ENCODE measurements around the gene RFX7.
"Not testable (repeated sequence)": the region's sequence is repeated elsewhere in the genome, so short reads cannot be mapped to it uniquely, and the experiment has no call there.

The RFX7 gene

GRCh38 chr15:56243163-56244037 is at the start of gene RFX7:
Gene RFX7, minus strand, starts transcription at chr15:56243879. Its CDS starts 594 bp downstream, at chr15:56243285.
- peak; percentile 69 for DNase-seq (ENCODE audit: low read depth)

GRCh38 chr15:56292546-56293316 is 49.1 kb upstream of the RFX7 start:
- no peak for DNase-seq (ENCODE audit: low read depth)

GRCh38 chr15:56291741-56292140 is 48.1 kb upstream of the RFX7 start:
- no peak for DNase-seq (ENCODE audit: low read depth)

- DNase-seq (ENCODE audit: low read depth) = no peak
Measured at GRCh38 chr15:56286213-56286612, 42.5 kb upstream of the RFX7 start.

GRCh38 chr15:56281145-56281544 is 37.5 kb upstream of the RFX7 start:
- no peak for DNase-seq (ENCODE audit: low read depth)

- DNase-seq (ENCODE audit: low read depth) = no peak
Measured at GRCh38 chr15:56273724-56274123, 30.0 kb upstream of the RFX7 start.

GRCh38 chr15:56272454-56272853 is 28.8 kb upstream of the RFX7 start:
- no peak for DNase-seq (ENCODE audit: low read depth)

GRCh38 chr15:56266465-56266864 is 22.8 kb upstream of the RFX7 start:
- not testable (repeated sequence) for DNase-seq (ENCODE audit: low read depth)

GRCh38 chr15:56261854-56262509 is 18.3 kb upstream of the RFX7 start:
- no peak for DNase-seq (ENCODE audit: low read depth)

GRCh38 chr15:56257306-56257705 is 13.6 kb upstream of the RFX7 start:
- DNase-seq (ENCODE audit: low read depth) = not testable (repeated sequence)

- no peak for DNase-seq (ENCODE audit: low read depth)
Measured at GRCh38 chr15:56254265-56254664, 10.6 kb upstream of the RFX7 start.

GRCh38 chr15:56252386-56252785 is 8.7 kb upstream of the RFX7 start:
- no peak for DNase-seq (ENCODE audit: low read depth)

GRCh38 chr15:56251315-56252095 is 7.8 kb upstream of the RFX7 start:
- no peak for DNase-seq (ENCODE audit: low read depth)

- DNase-seq (ENCODE audit: low read depth) = no peak
Measured at GRCh38 chr15:56250626-56251025, 6.9 kb upstream of the RFX7 start.

- no peak for DNase-seq (ENCODE audit: low read depth)
Measured at GRCh38 chr15:56249092-56249491, 5.4 kb upstream of the RFX7 start.

GRCh38 chr15:56248311-56248992 is 4.8 kb upstream of the RFX7 start:
- DNase-seq (ENCODE audit: low read depth) = no peak

GRCh38 chr15:56247266-56247665 is 3.6 kb upstream of the RFX7 start:
- no peak for DNase-seq (ENCODE audit: low read depth)

- DNase-seq (ENCODE audit: low read depth) = peak; percentile 78
Measured at GRCh38 chr15:56245871-56246814, 2.5 kb upstream of the RFX7 start.

- peak; percentile 12 for DNase-seq (ENCODE audit: low read depth)
Measured at GRCh38 chr15:56244811-56245576, 1.3 kb upstream of the RFX7 start.

Data from stimulated activated CD4-positive, alpha-beta T cell treated with anti-CD3 and anti-CD28 coated beads, Interleukin-2, amount 100 ng/mL, for 4 hours (primary cell).